Endothelial cell of umbilical vein (primary cell): ENCODE measurements around the gene RPLP2. TPM values are rescaled to one million over a fixed set of nuclear protein-coding genes. Genes with fewer than 3 reads are reported as not detected.
A peak's percentile ranks its signal among the peaks of the same experiment; 100 is the strongest.

ENCODE experiments used
- BruUV-seq: library from RNA; stranded (reverse); fragments of 400-500 nt; replicated peaks from 2 replicates; lab custom pipeline; 2021; lab: Mats Ljungman, UMichigan
- CTCF ChIA-PET: fragments of 300-600, 350-600 bp; sonication (Branson Sonifier 250); formaldehyde crosslinking; loops from one replicate; lab custom pipeline; 2021; ENCODE audit warnings: antibody characterized with exemption, inconsistent platforms; lab: Charles Lee
- POLR2A ChIA-PET: fragments of 300-600, 350-600 bp; sonication (Branson Sonifier 250); formaldehyde crosslinking; loops from one replicate; lab custom pipeline; 2021; ENCODE audit warnings: antibody characterized with exemption, inconsistent platforms; lab: Charles Lee
- DNase-seq: peaks from one replicate; pipeline ENCODE4 v3.0.0-alpha.2; 2011; ENCODE audit warnings: low read depth, low spot score
- FAIRE-seq: peaks from 2 replicates; lab custom pipeline; 2011; peaks lifted over from hg19 to GRCh38; lab: Jason Lieb, UNC
- H2AFZ ChIP-seq: 2 replicates; pipeline ENCODE4 v1.6.0; 2012; ENCODE audit warnings: low read depth, low read length, control low read depth, inconsistent platforms
- H3K27ac ChIP-seq: 2 replicates; pipeline ENCODE4 v1.5.1; 2011; ENCODE audit warnings: low read depth, mild to moderate bottlenecking, control low read depth, low read length, moderate library complexity; ENCODE audit not compliant: insufficient read depth
- H3K27me3 ChIP-seq, 2 experiments: 2 replicates each; pipeline versions ENCODE4 v1.6.0 to v1.6.1; 2011; ENCODE audit warnings: low read length in 2 of 2, mixed read lengths in 1 of 2; ENCODE audit not compliant: control insufficient read depth in 2 of 2, insufficient read depth in 2 of 2
- H3K36me3 ChIP-seq, 2 experiments: 2 replicates in 1 of 2; 3 replicates in 1 of 2; pipeline ENCODE4 v1.5.1; 2011; ENCODE audit warnings: low read length in 2 of 2, mild to moderate bottlenecking in 1 of 2, moderate library complexity in 1 of 2; ENCODE audit not compliant: control insufficient read depth in 2 of 2, insufficient read depth in 2 of 2; ENCODE audit errors: extremely low read depth in 1 of 2
- H3K4me1 ChIP-seq: 3 replicates; pipeline ENCODE4 v1.5.1; 2011; ENCODE audit warnings: mild to moderate bottlenecking, low read length; ENCODE audit not compliant: control insufficient read depth, insufficient read depth; ENCODE audit errors: extremely low read depth
- H3K4me2 ChIP-seq: 2 replicates; pipeline ENCODE4 v1.6.1; 2011; ENCODE audit warnings: low read length, control low read depth, mixed read lengths; ENCODE audit not compliant: insufficient read depth
- H3K4me3 ChIP-seq, 3 experiments: fragments of 200-600 bp in 1 of 3; sonication (generic), shearing (Covaris generic) in 1 of 3; replicated peaks in 1 of 3; 2 replicates each; pipeline ENCODE4 v1.5.1; 2011 to 2016; ENCODE audit warnings: control low read depth in 3 of 3, low read length in 3 of 3, mild to moderate bottlenecking in 2 of 3, inconsistent platforms in 1 of 3, low read depth in 1 of 3, moderate library complexity in 1 of 3; ENCODE audit not compliant: insufficient read depth in 1 of 3
- H3K79me2 ChIP-seq: 2 replicates; pipeline ENCODE4 v1.6.0; 2012; ENCODE audit warnings: low read length, inconsistent platforms; ENCODE audit not compliant: control insufficient read depth, insufficient read depth
- H3K9ac ChIP-seq: replicated peaks from 2 replicates; pipeline ENCODE3; 2011; ENCODE audit warnings: low read length, control low read depth; ENCODE audit not compliant: insufficient read depth; ENCODE audit errors: extremely low read depth
- H3K9me1 ChIP-seq: replicated peaks from 3 replicates; pipeline ENCODE4 v1.6.0; 2011; ENCODE audit warnings: mild to moderate bottlenecking, low read length; ENCODE audit not compliant: control insufficient read depth, insufficient read depth; ENCODE audit errors: extremely low read depth
- H3K9me3 ChIP-seq: replicated peaks from 2 replicates; pipeline ENCODE4 v1.5.1; 2012; ENCODE audit warnings: low read length, inconsistent platforms; ENCODE audit not compliant: control insufficient read depth, insufficient read depth
- H4K20me1 ChIP-seq: replicated peaks from 2 replicates; pipeline ENCODE3; 2011; ENCODE audit warnings: mild to moderate bottlenecking, low read length; ENCODE audit not compliant: control insufficient read depth, insufficient read depth; ENCODE audit errors: extremely low read depth
- EZH2 ChIP-seq: IDR thresholded peaks from 2 replicates; pipeline ENCODE4 v1.6.1; 2012; ENCODE audit warnings: borderline replicate concordance, low read depth, mild to moderate bottlenecking, moderate library complexity, low read length, inconsistent platforms; ENCODE audit not compliant: severe bottlenecking
- FOS ChIP-seq: IDR thresholded peaks from 2 replicates; pipeline ENCODE4 v1.6.1; 2011; ENCODE audit warnings: mild to moderate bottlenecking, low read length, moderate library complexity, borderline replicate concordance; ENCODE audit not compliant: insufficient read depth
- MAX ChIP-seq: IDR thresholded peaks from 2 replicates; pipeline ENCODE4 v1.6.1; 2011; ENCODE audit not compliant: insufficient read depth, insufficient read length
- MYC ChIP-seq: IDR thresholded peaks from one replicate; pipeline ENCODE4 v1.6.1; 2011; ENCODE audit warnings: mild to moderate bottlenecking, low read depth, low read length
- POLR2A ChIP-seq: IDR thresholded peaks from 2 replicates; pipeline ENCODE4 v1.6.1; 2012; ENCODE audit warnings: low read depth, mild to moderate bottlenecking, control low read depth, low read length
- POLR2AphosphoS5 ChIP-seq: IDR thresholded peaks from 2 replicates; pipeline ENCODE4 v1.6.1; 2012; ENCODE audit warnings: low read depth, mild to moderate bottlenecking, control low read depth, low read length, moderate library complexity; ENCODE audit not compliant: insufficient read depth
- dilution Hi-C: fragments of 300-500 bp; cut with MboI; formaldehyde crosslinking; loops from one replicate; pipeline ENCODE4 v1.15.0; 2019; ENCODE audit warnings: low sequenced_read_pairs; ENCODE audit not compliant: extremely low pct_ligation_motif_present
- intact Hi-C: fragments of 100-400 bp; cut with micrococcal nuclease; formaldehyde crosslinking; loops from one replicate; pipeline ENCODE4 v1.10.0; 2022
- polyA plus RNA-seq, 4 experiments: library from polyadenylated mRNA; depleted of rRNA in 3 of 4; stranded (reverse) in 3 of 4; unstranded in 1 of 4; fragments of >200 nt; gene quantifications; 2 replicates each; pipeline versions ENCODE4 v1.2.1 to v1.2.3, GENCODE V29; 2011 to 2012; ENCODE audit warnings: missing spikeins in 1 of 4
- total RNA-seq: library from RNA; stranded (reverse); gene quantifications from 2 replicates; pipeline ENCODE4 v1.2.3, GENCODE V29; 2021

Gene RPLP2
- total and polyA plus RNA-seq, 2 donors (not counting 3 experiments of a cell fraction or from before 2014, with no cell fraction given) = 1,579 to 1,739 TPM

GRCh38 chr11:819943-820649 is 10.3 kb downstream of the RPLP2 start:
- Histone ChIP-seq H3K4me2 (peak overlapping the region; percentile 63), H3K36me3 (peaks cover 3 to 17% of the 10 kb centered on the region in 2 experiments), H3K4me1 (peaks cover 20% of the 10 kb centered on the region), H3K79me2 (peaks cover 19% of the 10 kb centered on the region), H3K9me3 (no peaks in the 10 kb centered on the region), H3K9me1 (no peaks in the 10 kb centered on the region), H3K27ac (peak overlapping the region; percentile 89), H4K20me1 (no peaks in the 10 kb centered on the region), H3K27me3 (no peaks in the 10 kb centered on the region), H3K4me3 (peak overlapping the region; percentile 52 to 79 (median 77)), H3K9ac (peak overlapping the region; percentile 94), H2AFZ (no peak overlapping the region)
- no TSS peak for BruUV-seq
- ChIA-PET CTCF (interaction anchor here (1.1 to 2.7 kb wide), 3 partner anchors 9 to 14 kb away, joined by 3 to 11 read pairs (median 7); partner anchors contain the start of gene RPLP2), POLR2A (interaction anchor here (0.6 to 3.3 kb wide), 7 partner anchors 9 to 30 kb away, joined by 3 to 23 read pairs (median 9); partner anchors contain the start of genes CEND1, RPLP2 and TSPAN4)
- DNase-seq (peak; percentile 69), FAIRE-seq (peak; percentile 85)
- dilution Hi-C loops = no loop called here
- TF ChIP-seq POLR2AphosphoS5 (peak; percentile 34), FOS (no peak), POLR2A (peak; percentile 54)
- intact Hi-C loops = loop anchor here (1.0 to 2.0 kb wide), 3 partner anchors 9 to 15 kb away; partner anchors contain the start of gene RPLP2

GRCh38 chr11:820655-821511 is 11.1 kb downstream of the RPLP2 start:
- H4K20me1 ChIP-seq = no peaks in the 10 kb centered on the region
- H2AFZ ChIP-seq = no peak overlapping the region
- peak; percentile 38 for DNase-seq
- H3K9me1 ChIP-seq = no peaks in the 10 kb centered on the region
- intact Hi-C loops = no loop called here
- H3K4me3 ChIP-seq = peak overlapping the region in 2 of 3 experiments; percentile 52 to 79
- peak overlapping the region; percentile 89 for H3K27ac ChIP-seq
- no peaks in the 10 kb centered on the region for H3K9me3 ChIP-seq
- CTCF ChIA-PET = no interaction called here
- TSS peak; percentile 9 for BruUV-seq
- dilution Hi-C loops = no loop called here
- H3K79me2 ChIP-seq = peaks cover 19% of the 10 kb centered on the region
- no peaks in the 10 kb centered on the region for H3K27me3 ChIP-seq
- no peak for TF ChIP-seq EZH2
- no peak for TF ChIP-seq MAX
- peak; percentile 7 for TF ChIP-seq POLR2A
- TF ChIP-seq FOS = peak; percentile 20
- TF ChIP-seq MYC = no peak
- peak overlapping the region; percentile 63 for H3K4me2 ChIP-seq
- peaks cover 20% of the 10 kb centered on the region for H3K4me1 ChIP-seq
- POLR2A ChIA-PET = interaction anchor here (0.6 to 3.3 kb wide), 4 partner anchors 8 to 24 kb away, joined by 3 to 23 read pairs (median 9); partner anchors contain the start of gene RPLP2
- H3K9ac ChIP-seq = peak overlapping the region; percentile 94
- FAIRE-seq = peak; percentile 58
- H3K36me3 ChIP-seq = peaks cover 4 to 17% of the 10 kb centered on the region in 2 experiments
